Epidermal melanocyte (primary cell): ENCODE results near the gene LRRFIP1.
A peak's percentile ranks its signal among the peaks of the same experiment; 100 is the strongest.
"Not testable (repeated sequence)": the region's sequence is repeated elsewhere in the genome, so short reads cannot be mapped to it uniquely, and the experiment has no call there.

Experiments used
- DNase-seq: peaks from one replicate; pipeline ENCODE4 v3.0.0; 2011; ENCODE audit warnings: low spot score; ENCODE audit not compliant: insufficient read length

Gene LRRFIP1

GRCh38 chr2:237661270-237661669 is 33.9 kb downstream of the LRRFIP1 start:
- no peak for DNase-seq

GRCh38 chr2:237661799-237662328 is 34.5 kb downstream of the LRRFIP1 start:
- DNase-seq = no peak

- no peak for DNase-seq
Measured at GRCh38 chr2:237662671-237663093, 35.3 kb downstream of the LRRFIP1 start.

DNA sequence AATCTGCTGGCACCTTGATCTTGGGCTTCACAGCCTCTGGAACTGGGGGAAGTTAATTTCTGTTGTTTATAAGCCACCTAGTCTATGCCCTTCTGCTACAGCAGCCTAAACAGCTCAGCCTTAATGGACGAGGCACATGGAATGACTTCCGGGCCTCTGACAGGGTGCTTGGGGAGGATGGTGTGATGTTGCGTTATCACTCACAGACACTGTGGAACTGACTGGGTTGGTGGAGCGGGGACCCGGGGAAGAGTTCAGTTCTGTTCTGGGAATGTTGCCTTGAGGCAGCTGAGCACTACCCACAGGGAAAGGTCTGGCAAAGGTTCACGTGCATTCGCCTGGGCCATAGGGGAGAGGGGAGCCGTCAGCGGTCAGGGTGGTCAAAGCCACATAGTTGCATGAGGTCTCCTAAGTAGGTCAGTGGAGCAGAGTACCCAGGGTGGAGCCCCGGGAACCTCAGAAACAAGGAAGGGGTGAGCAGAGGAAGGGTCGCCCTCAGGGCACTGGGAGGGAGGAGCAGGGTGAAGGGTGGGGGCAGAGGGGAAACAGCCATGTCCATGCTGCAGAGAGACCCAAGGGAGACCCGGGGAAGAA is 36.2 kb downstream of the LRRFIP1 start:
- no peak for DNase-seq

DNA sequence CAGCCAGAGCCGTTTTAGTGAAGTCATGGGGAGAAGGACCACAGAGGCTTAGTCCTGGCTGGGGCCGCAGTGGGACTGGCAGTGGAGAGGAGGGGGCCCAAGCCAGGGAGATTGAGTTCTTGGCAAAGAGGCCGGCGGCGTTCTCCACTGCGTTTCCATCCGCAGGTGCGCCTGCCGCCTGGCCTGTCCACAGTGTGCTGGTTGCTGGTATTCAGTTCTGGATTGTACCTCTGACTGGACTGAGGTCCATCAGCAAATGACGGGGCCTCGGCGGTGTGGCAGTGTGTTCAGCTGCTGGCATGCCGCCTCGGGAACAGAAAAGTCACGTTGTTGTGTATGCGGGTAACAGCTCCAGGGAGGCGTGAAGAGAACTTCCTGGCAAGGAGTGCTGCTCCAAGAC is 36.8 kb downstream of the LRRFIP1 start:
- no peak for DNase-seq

- no peak for DNase-seq
Measured at GRCh38 chr2:237665713-237666143, 38.3 kb downstream of the LRRFIP1 start.

DNA sequence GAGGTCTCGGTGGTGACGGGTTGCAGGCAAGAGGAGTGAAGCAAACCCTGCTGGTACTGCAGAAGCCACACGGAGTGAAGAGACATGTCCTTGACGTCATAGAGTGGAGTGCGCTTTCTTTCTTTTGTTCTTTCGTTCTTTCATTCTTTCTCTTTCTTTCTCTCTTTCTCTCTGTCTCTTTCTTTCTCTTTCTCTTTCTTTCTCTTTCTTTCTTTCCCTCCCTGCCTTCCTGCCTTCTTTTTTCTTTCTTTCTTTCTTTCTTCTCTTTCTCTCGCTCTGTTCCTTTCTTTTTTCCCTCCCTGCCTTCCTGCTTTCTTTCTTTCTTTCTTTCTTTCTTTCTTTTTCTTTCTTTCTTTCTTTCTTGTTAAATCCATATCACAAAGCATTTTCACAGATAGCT is 39.2 kb downstream of the LRRFIP1 start:
- DNase-seq = no peak

DNA sequence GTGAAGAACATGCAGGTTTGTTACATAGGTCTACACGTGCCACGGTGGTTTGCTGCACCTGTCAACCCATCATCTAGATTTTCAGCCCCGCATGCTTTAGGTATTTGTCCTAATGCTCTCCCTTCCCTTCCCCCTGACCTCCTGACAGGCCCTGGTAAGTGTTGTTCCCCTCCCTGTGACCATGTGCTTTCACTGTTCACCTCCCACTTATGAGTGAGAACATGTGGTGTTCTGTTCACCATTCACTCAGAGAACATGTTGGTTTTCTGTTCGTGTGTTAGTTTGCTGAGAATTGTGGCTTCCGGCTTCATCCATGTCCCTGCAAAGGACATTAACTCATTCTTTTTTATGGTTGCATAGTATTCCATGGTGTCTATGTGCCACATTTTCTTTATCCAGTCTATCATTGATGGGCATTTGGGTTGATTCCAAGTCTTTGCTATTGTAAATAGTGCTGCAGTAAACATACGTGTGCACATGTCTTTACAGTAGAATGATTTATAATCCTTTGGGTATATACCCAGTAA is 39.7 kb downstream of the LRRFIP1 start:
- not testable (repeated sequence) for DNase-seq

DNA sequence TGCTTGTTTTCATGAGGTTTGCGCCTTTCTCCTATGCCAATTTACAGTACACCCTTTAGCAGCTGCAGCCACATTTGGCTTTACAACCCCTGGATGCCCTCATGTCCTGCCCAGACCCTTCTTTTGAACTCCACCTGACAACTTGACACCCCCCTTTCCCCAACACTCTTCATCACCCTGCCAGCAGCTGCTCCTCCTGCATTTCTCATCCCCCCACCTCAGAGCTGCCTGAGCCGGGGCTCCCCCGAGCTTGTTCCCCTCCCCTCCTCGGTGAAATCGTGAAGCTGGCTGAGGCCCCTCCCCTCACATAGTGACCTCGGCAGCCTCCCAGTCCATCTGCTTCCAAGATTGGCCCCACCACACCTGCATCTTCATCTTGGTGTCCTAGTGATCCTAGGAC is 40.5 kb downstream of the LRRFIP1 start:
- no peak for DNase-seq

DNA sequence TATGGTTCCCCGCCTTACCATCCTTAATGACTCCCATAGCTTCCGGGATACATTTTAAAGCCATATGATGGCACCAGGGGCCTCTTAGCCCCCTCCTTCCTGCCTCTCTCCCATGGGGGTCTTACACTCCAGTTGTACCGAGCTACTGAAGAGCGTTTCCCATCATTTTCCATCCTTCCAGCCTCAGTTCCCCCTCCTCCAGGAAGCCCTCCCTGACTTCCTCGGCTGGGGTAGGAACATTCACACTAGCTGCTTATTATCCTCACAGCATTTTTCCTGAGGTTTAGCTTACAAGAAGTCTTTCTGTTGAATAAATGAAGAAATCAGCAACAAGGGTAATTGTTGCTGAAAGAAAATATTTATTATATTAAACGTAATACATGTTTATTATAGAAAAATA is 41.1 kb downstream of the LRRFIP1 start:
- no peak for DNase-seq

DNA sequence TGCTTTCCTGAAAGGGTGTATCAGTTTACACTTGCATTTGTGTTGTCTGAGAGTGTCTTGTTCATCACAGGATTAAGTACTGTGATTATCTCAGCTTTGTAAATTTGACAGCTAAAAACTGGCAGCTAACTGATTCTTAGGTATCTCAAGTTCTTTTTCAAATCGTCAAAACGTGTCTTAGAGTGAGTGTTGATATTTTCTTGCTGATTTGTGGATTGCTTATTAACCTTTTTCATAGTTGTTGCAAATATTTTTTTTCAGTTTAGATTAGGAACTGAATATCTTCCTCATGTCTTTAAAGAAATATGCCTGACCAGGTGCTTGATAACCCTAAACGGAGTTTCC is 41.9 kb downstream of the LRRFIP1 start:
- no peak for DNase-seq

GRCh38 chr2:237669628-237670392 is 42.4 kb downstream of the LRRFIP1 start:
- DNase-seq = peak; percentile 58

GRCh38 chr2:237670641-237671040 is 43.3 kb downstream of the LRRFIP1 start:
- DNase-seq = no peak

DNA sequence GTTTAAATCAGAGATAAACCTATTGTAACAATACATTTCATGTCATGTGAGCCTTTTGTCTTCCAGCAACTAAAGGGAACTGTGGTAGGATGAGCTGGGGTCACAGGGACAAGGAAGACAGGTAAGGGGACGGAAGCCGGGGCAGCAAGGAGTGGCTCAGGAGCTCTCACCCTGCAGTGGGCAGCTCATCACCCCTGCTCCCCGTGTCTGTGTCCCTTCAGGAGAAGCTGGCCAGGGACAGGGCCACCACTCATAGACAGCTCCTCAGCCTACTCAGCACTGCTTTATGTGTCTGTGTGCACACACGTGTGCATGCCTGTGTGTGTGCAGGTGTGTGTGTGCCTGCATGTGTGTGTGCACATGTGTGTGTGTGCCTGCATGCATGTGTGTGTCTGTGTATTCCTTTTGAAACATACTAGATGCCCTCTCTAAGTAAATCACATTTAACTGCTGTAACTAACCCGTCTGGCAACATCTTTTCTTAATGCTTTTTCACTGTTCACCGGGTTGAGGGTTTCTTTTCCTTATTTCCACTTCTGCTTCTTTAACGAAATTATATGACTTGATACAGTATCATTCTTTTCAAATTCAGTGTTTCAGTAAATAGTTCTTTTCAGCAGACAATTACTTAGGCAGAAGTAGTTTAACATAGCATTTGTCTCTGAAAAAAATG is 44.2 kb downstream of the LRRFIP1 start:
- no peak for DNase-seq

GRCh38 chr2:237672731-237673129 is 45.3 kb downstream of the LRRFIP1 start:
- DNase-seq = no peak

DNA sequence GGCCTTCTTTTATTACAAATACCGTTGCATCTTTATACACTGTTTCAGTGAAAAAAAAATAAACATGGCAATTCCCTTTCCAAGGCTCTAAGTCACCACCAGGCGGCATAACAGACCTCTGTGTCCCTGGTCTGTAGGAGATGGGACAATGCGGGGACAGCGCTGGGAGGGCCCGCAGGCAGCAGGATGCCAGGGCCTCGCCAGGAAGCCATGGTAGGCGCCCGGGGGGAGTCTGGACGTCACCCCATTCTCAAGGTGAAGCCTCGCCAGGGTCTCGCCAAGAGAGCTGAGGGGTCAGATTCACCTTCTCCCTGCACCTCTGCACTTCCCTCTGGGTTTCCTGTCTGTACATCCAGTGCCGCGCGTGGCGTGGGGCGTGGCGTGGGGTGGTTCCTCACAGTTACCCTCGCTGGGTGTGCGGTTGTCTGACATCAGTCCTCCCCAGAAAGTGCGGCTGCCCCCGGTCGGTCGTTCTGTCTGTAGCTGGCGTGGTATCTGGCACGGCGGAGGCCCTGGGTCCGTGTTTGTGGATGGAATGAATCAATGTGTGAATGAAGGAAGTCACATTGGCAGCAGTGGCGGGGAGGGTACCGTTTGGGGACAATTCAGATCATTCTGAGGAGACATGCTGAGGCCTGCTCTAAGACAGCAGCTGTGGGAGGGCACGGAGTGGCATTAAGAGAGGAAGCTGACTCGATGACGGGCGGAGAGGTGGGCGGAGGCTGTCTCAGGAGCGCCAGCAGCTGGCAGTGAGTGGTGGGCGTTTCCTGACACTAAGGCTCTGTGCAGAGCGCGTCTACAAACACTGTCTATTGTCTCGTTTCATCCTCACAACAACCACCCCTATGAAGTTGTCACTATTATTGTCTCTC is 46.0 kb downstream of the LRRFIP1 start:
- no peak for DNase-seq

GRCh38 chr2:237674731-237675276 is 47.4 kb downstream of the LRRFIP1 start:
- DNase-seq = peak; percentile 88

- no peak for DNase-seq
Measured at GRCh38 chr2:237675316-237675715, 47.9 kb downstream of the LRRFIP1 start.

DNA sequence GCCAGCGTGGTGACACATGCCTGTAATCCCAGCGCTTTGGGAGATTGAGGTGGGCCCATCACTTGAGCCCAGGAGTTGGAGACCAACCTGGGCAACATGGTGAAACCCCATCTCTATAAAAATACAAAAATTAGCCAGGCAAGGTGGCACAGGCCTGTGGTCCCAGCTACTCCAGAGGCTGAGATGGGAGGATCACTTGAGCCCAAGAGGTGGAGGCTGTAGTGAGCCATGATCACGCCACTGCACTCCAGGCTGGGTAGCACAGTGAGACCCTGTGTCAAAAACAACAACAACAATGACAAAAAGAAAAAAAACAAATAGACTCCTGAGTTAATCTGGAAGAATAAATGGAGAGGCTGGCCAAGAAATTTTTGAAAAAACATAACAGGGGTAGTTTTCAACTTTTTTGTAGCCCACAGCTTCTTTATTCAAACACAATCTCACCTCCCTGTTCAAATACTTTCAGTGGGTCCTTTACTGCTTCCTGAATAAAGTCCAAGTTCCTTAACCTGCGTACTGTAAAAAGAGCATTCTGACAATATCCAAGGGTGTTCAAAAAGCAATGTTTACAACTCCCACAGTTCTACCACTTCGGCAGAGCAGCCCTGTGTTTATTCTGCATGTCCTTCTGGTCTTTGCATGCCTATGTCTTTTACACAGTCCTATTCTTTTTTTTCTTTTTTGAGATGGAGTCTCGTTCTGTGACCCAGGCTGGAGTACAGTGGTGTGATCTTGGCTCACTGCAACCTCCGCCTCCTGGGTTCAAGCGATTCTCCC is 53.5 kb downstream of the LRRFIP1 start:
- DNase-seq = no peak

GRCh38 chr2:237682151-237682550 is 54.8 kb downstream of the LRRFIP1 start:
- DNase-seq = no peak
